Cortex of kidney (tissue), 1 donor: ENCODE results near the gene MOV10L1.

ENCODE experiments used
- DNase-seq: peaks from one replicate; lab custom pipeline; 2025; lab: John Stamatoyannopoulos, UW

Gene MOV10L1

GRCh38 chr22:50089682-50090411, at the start of gene MOV10L1:
TSS of gene MOV10L1 (plus strand) at chr22:50090006. CDS start at chr22:50090089, 83 bp downstream.
- no peak for DNase-seq

DNA sequence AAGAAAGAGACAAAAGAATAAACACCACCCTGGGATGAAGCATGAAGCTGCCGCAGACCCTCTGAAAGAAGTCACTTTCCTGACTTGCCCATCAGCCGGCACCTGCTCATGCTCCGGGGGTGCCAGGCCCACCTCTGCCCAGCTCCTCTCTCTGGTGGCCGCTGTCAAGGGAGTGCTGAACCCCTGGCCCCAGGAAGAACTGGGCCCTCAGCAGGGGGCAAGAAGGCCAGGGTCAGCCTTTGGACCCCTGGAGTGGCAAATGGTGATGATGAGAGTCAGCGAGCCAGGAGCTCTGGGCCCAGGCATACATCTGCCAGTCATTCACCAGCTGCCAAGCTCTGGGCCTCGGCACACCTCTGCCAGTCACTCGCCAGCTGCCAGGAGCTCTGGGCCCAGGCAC, 49.1 kb upstream of the MOV10L1 start:
- no peak for DNase-seq

- no peak for DNase-seq
Observed at GRCh38 chr22:50041361-50042065, 48.3 kb upstream of the MOV10L1 start.

- no peak for DNase-seq
Observed at GRCh38 chr22:50044485-50045118, 45.2 kb upstream of the MOV10L1 start.

DNA sequence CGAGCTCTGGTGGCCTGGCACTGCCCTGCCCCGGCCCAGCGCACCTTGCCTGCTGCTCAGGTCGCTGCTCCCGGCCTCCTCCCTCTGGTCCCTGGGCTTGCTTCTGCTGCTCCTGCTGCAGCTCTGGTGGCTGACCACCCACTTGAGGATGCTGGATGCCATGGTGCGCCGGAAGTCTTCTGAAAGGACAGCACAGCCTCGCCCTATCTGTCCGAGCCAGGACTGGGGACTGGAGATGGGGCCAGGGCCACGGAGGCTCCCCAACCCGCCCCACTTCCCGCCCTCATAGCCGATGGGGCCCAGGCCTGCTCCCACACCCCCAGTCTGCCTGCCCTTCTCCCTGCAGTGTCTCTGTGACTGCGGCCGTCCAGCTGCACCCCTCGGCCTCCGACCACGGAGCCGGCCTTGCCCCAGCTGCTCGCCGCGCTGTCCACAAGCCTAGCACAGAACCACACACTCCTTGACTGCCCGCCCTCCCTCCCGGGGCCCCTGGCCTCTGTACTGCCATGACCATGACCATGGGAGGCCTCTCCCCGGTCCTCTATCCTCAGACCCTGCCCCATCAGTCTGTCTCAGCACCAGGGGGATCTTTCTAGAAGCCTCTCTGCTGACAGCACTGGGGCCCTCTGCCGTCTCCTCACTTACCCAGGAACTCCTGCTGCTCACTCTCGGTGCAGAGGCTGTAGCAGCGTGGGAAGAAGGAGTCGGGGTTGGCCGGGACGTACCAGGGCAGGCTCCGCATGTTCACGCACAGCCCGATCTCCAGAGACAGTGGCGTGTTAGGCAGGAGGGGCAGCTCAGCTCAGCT, 44.4 kb upstream of the MOV10L1 start:
- no peak for DNase-seq

- DNase-seq = no peak
Observed at GRCh38 chr22:50046019-50046415, 43.8 kb upstream of the MOV10L1 start.

GRCh38 chr22:50046481-50047245, 43.1 kb upstream of the MOV10L1 start:
- no peak for DNase-seq

- DNase-seq = no peak
Observed at GRCh38 chr22:50047346-50047745, 42.5 kb upstream of the MOV10L1 start.

- no peak for DNase-seq
Observed at GRCh38 chr22:50048061-50048765, 41.6 kb upstream of the MOV10L1 start.

- DNase-seq = no peak
Observed at GRCh38 chr22:50048836-50049235, 41.0 kb upstream of the MOV10L1 start.

- no peak for DNase-seq
Observed at GRCh38 chr22:50049299-50050195, 40.3 kb upstream of the MOV10L1 start.

DNA sequence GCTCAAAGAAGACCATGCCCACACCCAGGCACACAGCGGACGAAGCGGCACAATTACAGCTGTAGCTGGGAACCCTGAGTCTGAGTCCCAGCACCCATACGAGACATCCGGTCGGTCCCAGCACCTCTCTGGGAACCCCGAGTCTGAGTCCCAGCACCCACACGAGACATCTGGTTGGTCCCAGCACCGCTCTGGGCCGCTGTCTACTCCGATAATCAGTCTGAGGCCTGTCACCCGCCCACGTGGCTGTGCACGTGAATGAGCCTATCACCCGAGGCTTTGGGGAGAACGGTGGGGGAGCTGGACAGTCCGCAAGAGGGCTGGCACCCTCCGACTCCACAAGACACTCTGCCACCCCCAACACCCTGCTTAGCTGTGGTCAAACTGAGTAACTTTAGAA, 37.9 kb upstream of the MOV10L1 start:
- DNase-seq = no peak

- DNase-seq = no peak
Observed at GRCh38 chr22:50053861-50054260, 35.9 kb upstream of the MOV10L1 start.

- DNase-seq = no peak
Observed at GRCh38 chr22:50056214-50056972, 33.4 kb upstream of the MOV10L1 start.

- DNase-seq = no peak
Observed at GRCh38 chr22:50057278-50058060, 32.3 kb upstream of the MOV10L1 start.

GRCh38 chr22:50058061-50058905, 31.5 kb upstream of the MOV10L1 start, which contains the start of gene TTLL8:
TSS of gene TTLL8 (minus strand) at chr22:50058298.
- DNase-seq = no peak
